ENCODE data around the gene NEGR1.

NEGR1 gene

DNA sequence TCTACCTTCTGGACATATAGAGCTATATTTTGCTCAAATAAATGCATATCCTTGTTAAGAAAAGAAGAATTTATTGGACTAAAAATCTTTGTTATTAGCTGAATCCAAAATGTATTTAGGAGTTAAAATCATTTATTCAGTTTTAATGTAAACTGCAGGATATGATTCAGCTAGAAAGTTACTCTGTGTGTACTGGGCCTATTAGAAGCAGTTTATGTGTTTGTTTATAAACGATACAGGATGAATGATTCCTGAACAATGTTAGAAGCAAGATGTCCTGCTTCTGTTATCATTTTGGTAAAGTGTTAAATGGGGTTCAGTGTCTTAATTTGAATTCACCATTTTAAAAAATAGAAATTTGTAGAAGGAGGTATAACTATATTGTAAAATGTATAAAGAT is 652.3 kb downstream of the NEGR1 start:
- no peak for DNase-seq (ENCODE audit: low read depth)

DNA sequence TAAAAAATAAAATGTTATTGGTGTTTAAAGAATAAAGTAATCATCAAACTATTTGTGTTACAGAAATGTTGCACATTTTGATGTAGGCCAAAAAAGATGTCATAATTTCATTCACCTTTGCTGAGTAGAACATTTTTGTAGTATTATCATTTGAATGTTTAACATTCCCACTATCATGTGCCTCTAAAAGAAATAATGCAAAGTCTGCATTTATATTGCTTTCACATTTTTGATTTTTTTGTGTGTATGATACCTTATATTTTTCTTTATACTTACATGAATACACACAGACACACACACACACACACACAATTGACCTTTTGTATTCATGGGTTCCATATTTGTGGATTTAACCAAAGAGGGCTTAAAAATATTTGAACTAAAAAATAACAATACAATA is 657.3 kb downstream of the NEGR1 start:
- no peak for DNase-seq (ENCODE audit: low read depth)

DNA sequence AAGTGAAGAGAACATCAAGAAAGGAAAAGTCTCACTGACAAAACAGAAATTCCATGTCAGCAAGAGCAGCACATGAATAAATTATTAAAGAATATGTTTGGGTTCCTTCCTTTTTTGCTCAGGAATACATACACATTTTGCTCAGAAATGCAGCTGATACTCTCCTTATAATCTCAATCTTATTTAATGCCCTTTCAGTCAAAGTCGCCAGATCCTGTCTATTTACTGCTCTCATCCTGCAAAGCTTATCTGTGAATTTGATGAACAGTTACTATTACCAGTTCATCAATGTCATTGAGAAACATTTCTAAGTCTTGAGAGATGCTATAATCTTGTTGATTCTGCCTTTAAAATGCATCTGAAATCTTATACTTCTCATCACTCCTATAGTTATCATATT is 658.5 kb downstream of the NEGR1 start:
- no peak for DNase-seq (ENCODE audit: low read depth)

DNA sequence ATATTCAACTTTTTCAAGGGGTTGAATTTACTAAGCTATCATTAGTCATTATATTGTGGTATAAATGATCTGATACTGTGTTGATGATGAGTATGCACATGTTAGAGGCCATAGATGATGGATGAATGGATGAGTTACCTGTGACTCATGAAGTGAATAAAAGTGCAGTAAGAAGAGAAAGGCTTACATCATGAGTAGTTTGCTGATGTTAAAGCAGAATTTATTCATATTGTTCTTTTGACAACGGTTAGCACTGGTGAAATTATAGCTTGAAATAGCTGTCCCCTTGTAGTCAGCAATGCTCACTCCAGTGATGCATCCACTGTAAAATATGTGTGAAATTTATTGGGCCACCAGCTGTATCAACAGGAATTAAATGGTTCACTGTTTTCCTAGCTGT is 660.6 kb downstream of the NEGR1 start:
- DNase-seq (ENCODE audit: low read depth): peak; percentile 51

DNA sequence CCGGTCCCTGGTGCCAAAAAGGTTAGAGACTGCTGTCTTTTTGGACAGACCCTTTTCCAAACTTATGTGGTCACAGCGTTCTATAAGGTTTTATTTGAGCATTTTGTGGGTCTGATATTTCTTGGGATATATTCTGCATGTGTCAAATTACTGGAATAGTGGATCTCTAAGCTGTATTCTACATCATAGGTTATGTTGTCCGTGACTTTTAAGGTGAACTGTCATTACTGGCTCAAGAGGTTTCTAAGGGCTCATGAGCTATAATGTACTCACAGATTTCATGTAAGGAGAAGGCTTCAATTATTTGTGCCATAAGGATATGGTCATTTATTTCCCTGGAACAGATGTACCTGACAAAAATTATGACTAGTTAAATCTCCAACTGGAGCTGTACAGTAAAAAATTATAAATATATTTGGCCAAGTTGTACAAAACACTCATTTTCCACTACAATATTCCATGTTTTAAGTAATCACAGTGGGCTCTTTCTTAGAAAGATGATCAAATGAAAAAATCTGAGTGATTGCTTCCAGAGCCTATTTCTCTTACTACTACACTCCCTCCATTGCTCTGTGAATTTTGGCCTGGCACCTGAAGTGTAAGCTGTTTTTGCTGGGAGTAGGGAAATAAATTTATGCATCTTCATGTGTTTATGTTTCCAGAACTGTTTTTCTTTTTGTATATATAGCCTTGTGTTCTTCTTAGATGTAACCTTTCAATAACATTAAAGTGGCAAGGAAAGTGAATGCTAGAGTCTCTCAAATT is 663.4 kb downstream of the NEGR1 start:
- no peak for DNase-seq (ENCODE audit: low read depth)

DNA sequence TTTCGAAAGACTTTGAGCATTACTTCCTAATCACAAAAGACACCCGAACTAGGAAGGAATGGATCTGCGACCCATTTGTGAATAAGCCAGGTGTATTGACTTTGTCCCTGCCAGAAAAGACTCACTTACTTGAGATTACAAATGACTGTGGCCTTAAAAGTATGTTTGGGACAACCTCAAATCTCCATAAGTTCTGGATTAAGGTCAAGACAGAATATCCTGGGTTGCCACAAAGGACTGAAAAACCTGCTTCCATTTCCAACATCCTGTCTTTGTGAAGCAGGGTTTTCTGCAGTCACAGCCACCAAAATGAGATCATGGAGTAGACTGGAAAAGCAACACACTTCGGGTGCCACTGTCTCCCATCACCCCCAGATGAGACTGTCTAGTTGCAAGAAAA is 664.1 kb downstream of the NEGR1 start:
- DNase-seq (ENCODE audit: low read depth): no peak

DNA sequence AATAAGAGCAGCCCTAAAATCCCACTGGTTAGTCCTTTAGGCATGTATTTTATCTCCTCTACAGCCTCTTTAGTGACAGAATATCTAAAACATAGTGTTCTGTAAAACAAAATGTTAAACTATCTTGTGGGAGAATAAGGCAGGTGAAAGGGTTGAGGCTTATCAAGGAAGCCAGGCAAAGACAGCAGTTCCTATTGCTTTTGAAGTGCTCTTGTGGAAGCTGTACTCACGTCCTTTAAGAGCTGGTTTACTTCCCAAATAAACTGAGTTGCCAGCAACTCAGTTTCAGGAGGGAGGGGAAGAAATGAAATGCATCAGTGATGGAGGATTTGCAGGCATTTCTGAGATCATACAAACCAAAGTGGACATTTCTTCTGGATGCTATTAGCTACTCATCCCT is 671.9 kb downstream of the NEGR1 start:
- DNase-seq (ENCODE audit: low read depth): no peak

DNA sequence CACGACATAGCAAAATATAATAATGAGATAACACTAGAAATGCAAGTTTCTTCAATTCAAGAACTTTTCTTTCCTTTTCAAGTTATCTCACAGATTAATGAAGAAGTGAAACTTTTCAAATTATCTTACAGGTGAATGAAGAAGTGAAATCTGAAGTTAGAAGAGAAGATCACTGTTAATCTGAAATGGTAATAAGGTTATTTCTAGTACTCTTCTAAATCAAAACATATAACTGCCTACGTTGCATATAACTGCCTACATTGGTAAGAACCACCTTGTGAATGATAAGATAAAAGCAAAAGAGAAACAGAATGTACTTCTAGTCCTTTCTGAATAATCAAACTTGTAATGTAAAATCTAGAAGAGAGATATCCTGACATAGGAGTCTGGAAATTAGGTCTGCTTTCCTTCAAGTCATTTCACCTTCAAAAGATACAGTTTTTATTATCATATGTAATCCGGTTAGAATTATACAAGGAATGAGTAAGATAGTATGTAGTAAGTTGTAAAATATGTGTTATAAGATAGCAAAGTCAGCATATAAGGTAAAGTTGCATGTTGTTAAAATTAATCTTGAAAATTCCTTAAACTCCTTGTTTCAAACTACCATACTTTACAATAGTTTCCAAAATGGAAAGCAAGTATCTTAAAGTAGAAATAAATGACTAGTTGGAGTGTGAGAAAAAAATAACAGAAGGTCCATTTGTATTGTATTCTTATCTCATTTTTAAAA is 679.1 kb downstream of the NEGR1 start:
- DNase-seq (ENCODE audit: low read depth): no peak

DNA sequence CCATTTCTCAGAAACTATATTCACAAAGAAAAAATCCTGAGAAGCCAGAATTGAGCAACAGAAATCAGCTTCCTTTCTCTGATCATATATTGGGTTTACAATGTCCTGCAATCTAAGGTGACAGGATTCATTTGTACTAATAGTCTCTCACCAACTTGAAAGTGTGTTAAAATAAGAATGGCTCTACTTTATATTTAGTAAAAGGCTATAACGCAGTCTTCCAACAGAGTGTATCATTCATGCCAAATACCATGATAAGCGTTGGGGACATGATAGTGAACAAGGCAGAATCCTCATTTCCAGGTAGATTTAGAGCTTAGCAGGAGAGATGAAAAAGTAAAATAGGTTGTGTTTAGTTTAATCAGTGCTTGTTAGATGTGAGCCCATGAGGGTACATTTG is 682.3 kb downstream of the NEGR1 start:
- DNase-seq (ENCODE audit: low read depth): no peak

DNA sequence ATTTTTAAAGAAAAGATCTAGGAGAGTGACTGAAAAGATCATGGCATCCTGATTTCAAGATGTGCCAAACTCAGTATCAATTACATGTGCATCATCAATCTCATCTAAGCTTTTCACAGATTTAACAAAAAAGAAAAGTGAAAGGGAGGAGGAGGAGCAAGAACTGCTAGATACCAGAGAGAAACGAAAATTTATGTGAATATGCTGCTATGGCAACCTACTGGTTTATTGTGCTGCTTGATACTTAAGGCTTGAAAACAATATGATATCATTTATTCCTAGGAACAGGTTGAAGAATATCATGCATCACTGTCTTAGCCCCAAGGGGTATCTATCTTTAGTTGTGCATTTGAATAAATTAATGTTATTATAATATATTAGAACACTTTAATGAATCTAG is 683.0 kb downstream of the NEGR1 start:
- DNase-seq (ENCODE audit: low read depth): no peak

DNA sequence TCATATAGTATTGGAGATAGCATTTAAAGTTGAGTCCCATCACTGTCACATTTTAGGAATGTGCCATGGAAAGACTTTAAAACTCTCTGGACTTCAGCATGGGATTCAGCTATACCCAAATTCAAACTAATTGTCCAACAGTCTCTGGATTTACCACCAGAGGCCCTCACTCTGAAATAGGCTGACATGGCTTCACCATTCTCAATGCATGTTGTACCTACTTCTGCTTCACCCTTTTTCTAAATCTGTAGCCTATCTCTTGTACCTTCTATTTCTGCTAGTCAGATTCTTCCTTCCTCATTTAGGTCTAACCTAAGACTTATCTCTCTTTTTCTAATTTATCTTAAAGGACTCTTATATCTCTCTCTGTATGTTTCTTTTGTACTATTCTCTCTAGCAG is 688.8 kb downstream of the NEGR1 start:
- no peak for DNase-seq (ENCODE audit: low read depth)

DNA sequence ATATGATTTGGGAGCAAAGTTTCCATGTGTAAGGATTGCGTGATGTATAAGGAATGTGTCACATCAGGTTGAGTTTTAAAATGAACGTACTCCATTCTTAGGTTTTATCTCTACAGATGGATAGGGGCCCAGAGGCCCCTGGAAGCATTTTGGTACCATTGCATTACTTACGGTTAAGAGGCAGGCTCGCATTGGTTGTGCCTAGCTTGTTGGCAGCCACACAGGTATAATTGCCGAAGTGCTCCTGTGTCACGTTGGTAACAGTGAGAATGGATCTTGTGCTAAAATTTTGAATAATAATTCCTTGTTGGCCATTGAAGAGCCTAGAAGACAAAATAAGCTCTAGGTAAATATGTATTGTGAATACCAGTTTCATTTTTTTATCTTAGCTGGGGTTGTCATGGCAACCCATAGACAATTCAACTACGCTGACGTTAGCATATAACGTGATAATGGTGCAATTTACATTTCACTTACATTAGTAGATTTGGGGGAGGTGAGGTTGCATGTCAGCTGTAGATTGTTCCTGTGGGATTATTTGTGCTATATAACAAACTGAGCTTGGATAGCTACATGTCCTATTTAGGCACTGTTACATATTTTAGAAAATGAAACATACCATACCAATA is 689.6 kb downstream of the NEGR1 start:
- no peak for DNase-seq (ENCODE audit: low read depth)

DNA sequence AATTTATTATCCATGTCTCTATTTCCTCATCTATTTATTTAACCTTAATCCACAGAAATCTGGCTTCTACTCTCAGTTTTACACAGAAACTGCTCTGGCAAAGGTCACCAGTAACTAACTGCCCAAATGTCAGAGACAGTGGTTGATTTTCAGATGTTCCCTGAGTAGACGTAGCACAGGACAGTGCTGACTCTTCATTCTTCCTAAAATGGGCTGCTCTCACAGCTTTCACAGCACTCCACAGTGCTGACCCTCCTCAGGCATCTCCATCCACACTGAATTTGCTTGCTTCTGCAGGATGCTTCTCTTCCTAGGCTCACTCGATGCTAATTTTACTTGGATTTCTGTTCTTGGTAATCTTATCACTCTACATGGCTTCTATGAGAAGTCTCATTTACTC is 693.3 kb downstream of the NEGR1 start:
- DNase-seq (ENCODE audit: low read depth): no peak

DNA sequence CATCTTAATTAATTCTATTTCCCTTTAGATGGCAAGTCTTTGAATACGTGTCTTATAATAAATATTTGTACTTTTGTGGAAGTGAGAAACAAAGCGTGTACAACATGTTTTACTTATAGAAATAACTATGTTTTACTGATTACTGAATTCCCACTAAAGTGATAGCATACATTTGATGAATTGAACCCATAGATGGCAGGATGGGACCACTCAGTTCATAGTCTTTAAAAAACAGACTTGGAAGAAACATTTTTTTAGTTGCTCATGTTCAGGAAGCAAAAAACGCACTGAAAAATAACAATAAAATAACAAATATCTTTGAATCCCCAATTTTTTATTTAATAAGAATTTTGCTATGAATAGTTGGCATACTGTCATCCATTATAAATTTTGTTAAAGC is 694.4 kb downstream of the NEGR1 start:
- peak; percentile 4 for DNase-seq (ENCODE audit: low read depth)

DNA sequence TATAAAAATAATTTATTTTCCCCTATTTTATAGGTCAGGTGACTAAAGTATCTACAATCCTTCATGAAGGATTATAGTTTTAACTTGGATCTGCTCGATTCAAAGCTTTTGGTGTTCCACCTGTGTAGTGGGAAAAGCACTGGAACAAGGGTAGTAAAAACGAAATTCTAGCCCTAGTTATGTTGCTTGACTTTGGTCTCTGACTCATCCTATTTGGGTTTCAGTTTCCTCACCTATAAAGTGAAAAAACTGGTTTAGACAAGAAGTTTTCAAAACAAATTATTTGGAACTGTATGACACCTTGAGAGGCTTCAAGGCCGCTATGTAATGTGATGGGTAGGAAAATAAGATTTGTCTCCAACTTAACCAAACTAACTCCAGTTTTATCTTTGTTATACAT is 696.3 kb downstream of the NEGR1 start:
- DNase-seq (ENCODE audit: low read depth): no peak

DNA sequence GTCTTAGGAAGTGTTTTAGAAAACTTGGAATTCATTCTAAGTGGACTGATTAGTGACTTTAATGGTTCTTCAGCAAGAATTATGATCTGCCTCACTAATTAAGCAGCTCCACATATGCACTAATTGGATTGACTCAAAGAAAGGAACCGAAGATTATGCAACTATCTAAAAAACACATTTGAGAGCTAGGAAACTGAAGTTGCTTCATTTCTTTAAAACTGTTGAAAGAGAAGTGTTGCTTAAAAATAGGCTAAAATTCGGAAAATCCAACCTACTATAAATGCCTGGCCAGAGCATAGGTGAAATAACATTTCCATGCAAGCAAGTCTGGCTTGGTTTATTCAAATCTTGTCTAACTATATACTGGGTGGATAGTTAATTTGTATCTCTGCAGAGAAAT is 698.6 kb downstream of the NEGR1 start:
- no peak for DNase-seq (ENCODE audit: low read depth)

DNA sequence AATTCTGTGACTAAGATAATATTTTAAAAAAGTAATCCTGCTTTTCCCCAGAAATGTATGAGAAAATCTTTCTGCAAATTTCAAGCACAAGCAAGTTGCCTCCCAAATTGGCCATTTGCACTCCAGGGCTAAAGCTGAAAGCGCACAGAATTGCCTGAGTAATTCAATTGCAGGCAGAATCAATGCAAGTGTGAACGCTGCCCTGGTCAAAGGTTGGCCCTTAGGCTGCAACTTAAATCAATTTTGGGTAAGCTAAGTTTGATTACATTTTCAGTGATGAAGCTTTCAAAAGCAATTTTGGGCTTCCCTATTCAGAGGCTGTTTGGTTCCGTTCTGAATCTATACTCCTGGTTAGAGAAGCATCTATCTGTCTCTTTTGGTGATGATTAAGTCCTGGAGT is 699.7 kb downstream of the NEGR1 start:
- DNase-seq (ENCODE audit: low read depth): no peak

DNA sequence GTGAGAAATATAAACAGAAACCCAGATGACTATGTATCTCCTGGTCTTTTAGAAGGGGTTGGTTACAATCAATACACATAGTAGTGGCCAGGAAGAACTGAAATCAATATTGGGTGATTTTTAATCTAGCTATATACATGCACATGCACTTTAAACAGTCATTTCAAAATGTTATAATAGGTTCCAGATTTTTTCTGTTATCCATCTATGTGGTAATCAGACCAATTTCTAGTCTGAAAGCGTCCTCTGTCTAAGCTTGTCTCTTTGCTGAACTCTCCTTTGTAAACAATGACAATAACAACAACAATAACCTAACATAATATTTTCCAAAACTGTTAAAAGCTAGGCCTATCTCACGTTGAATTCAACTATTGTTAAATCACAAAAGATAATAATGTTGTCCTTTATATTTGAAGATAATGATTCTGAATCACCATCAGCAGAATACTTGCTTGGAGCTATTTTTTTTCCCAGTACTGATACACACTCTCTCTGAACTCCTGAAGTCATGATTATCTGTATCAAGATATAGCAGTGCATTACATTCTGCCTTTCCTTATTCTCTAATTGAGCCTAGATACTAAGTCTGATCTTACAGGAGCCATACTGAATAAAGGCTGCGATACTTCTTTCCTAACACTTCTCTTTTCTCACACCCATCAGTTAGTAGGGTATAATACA is 704.7 kb downstream of the NEGR1 start:
- no peak for DNase-seq (ENCODE audit: low read depth)

DNA sequence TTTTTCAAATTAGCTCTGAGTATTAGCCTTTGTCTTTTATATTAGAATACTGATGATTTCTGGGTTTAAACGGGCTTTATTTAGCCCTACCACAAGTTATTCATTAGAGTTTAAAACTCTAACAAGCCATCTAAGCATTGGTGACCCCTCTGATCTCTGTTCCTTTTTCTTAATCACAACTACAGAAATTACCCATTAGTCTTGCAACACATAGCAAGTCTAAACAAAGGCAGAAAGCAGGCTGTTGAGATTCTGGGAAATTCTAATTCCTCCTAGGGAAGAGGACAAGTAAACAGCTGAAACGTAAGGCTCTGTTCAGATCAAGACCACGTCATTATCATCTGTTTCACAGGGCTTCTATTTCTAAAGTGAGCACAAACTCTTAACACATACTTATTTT is 710.3 kb downstream of the NEGR1 start:
- DNase-seq (ENCODE audit: low read depth): no peak

DNA sequence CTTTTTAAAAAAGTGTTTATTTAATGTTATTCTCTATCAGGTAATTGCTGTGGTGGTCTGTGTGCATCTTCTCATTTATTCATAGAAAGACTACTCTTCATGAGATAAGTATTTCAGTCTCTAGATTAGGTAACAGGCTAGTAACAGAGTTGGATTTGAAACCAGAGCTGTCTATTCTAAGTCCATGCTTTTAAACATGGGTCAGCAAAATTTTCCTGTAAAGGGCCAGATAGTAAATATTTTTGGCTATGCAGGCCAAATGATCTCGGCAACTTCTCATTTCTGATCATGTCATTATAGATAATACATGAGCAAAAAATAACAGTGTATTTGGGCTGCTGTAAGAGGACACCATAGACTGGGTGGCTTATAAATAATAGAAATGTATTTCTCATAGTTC is 715.9 kb downstream of the NEGR1 start:
- DNase-seq (ENCODE audit: low read depth): no peak

DNA sequence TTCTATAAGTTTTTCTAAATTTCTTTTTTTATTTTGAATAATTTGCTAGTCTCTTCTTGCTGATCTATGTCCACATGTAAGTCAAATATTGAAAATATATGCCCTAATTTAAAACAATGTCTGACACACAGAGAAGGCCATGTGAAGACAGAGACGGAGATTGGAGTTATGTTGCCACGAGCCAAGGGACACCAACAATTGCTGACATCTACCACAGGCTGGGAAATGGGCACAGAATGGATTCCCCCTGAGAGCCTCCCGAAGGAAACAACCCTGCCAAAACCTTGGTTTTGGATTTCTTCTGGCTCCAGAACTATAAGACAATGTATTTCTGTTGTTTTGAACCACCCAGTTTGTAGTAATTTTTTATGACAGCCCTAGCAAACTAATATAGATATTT is 716.5 kb downstream of the NEGR1 start:
- DNase-seq (ENCODE audit: low read depth): no peak

DNA sequence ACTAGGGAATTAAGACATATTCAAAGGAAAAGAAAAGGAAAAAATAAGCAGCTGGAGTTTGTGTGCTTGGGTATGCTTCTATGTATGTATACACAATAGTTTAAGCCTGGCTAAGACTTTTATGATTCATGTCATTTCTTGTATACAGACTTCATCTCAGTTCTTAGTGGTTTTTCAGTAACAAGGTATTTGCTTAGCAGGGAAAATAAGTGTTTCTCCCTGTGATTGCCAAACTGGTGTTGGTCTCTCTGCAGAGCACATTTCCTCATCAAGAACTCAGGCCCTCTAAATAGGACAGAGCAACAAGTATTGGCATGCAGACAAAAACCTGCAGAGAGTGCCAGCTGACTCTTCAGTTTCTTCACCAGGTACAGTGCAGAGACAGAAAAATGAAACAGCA is 717.1 kb downstream of the NEGR1 start:
- DNase-seq (ENCODE audit: low read depth): no peak

DNA sequence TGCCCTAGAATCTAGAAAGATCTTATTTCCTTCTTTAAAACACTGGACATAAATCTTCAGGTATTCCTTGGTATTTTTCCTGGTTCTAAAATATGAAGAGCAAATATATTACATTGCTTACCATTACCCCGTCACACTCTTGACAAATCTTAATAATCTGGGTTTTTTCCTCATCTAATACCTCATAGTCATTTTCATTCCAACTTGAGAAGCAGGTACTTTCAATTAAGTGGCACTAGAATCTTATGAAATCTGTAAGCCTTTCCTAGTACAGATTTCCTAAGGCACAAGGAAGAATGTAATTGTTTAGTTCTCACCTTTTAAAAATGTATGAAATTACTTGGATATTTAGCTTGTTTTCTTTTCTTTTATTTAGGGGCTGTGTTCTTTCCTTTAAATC is 720.0 kb downstream of the NEGR1 start:
- no peak for DNase-seq (ENCODE audit: low read depth)
